ENCODE measurements around the gene CUL7. TPM values are rescaled to one million over a fixed set of nuclear protein-coding genes. Genes with fewer than 3 reads are reported as not detected.
A peak's percentile ranks its signal among the peaks of the same experiment; 100 is the strongest.

Gene CUL7
- total and polyA plus RNA-seq, 9 of the 15 experiments (the other 6 are each of a cell fraction or from before 2014, with no cell fraction given), result 0.44 to 20.1 (median 8.6) TPM

GRCh38 chr6:43059168-43060033 lies 5.8 kb upstream of the CUL7 start, which contains the start of the genes KLC4 and MRPL2 (continued):
- TF ChIP-seq CREB3L1 (IDR thresholded peaks at IDR 0.05; ENCODE audit: borderline replicate concordance, low read depth) (no peak), ZNF583 (CRISPR knock-in tag; IDR thresholded peaks at IDR 0.05) (no peak), ZBTB8A (IDR thresholded peaks at IDR 0.05; ENCODE audit: partially characterized antibody) (no peak), TCF3 (CRISPR knock-in tag; IDR thresholded peaks at IDR 0.05) (no peak), NR0B1 (IDR thresholded peaks at IDR 0.05; ENCODE audit: partially characterized antibody) (no peak), TARDBP (IDR thresholded peaks at IDR 0.05) (peak; percentile 64; the same call in 1 of the 2 replicates), HNRNPUL1 (IDR thresholded peaks at IDR 0.05; ENCODE audit: low read length) (no peak), SLC30A9 (CRISPR knock-in tag; IDR thresholded peaks at IDR 0.05) (no peak), DPF2 (IDR thresholded peaks at IDR 0.05) (peak; percentile 67), PTTG1 (tag; IDR thresholded peaks at IDR 0.05; ENCODE audit: low read depth) (no peak), LEF1 (IDR thresholded peaks at IDR 0.05) (no peak), SNIP1 (IDR thresholded peaks at IDR 0.05; ENCODE audit: low read depth) (no peak), NFE2 (IDR thresholded peaks at IDR 0.05; ENCODE audit: low read depth) (no peak), ZNF76 (CRISPR knock-in tag; IDR thresholded peaks at IDR 0.05; ENCODE audit: borderline replicate concordance) (no peak), ETV1 (tag; conservative IDR thresholded peaks at IDR 0.05; ENCODE audit: low read depth) (no peak), CGGBP1 (CRISPR knock-in tag; IDR thresholded peaks at IDR 0.05) (no peak), MNT (conservative IDR thresholded peaks at IDR 0.05) (peak; percentile 95 to 96), TBL1XR1 (IDR thresholded peaks at IDR 0.05; ENCODE audit: low read length in 2 of 2) (peak in 1 of 2 experiments; percentile 99; a peak in 3 of 4 replicates), ARHGAP35 (IDR thresholded peaks at IDR 0.05; ENCODE audit: partially characterized antibody) (no peak), DIDO1 (tag; IDR thresholded peaks at IDR 0.05; ENCODE audit: low read depth) (peak; percentile 63; the same call in 1 of the 2 replicates), FOXK2 (conservative IDR thresholded peaks at IDR 0.05 in 1 of 2, IDR thresholded peaks at IDR 0.05 in 1 of 2; ENCODE audit: low read depth in 2 of 2) (peak; percentile 94), CHAMP1 (IDR thresholded peaks at IDR 0.05) (no peak)
